ENCODE measurements around the gene DBN1. TPM values are rescaled to one million over a fixed set of nuclear protein-coding genes. Genes with fewer than 3 reads are reported as not detected.
"Not testable (repeated sequence)": the region's sequence is repeated elsewhere in the genome, so short reads cannot be mapped to it uniquely, and the experiment has no call there.

DBN1 gene
- total and polyA plus RNA-seq, 4 donors, result 23.7 to 140 (median 67.6) TPM

DNA sequence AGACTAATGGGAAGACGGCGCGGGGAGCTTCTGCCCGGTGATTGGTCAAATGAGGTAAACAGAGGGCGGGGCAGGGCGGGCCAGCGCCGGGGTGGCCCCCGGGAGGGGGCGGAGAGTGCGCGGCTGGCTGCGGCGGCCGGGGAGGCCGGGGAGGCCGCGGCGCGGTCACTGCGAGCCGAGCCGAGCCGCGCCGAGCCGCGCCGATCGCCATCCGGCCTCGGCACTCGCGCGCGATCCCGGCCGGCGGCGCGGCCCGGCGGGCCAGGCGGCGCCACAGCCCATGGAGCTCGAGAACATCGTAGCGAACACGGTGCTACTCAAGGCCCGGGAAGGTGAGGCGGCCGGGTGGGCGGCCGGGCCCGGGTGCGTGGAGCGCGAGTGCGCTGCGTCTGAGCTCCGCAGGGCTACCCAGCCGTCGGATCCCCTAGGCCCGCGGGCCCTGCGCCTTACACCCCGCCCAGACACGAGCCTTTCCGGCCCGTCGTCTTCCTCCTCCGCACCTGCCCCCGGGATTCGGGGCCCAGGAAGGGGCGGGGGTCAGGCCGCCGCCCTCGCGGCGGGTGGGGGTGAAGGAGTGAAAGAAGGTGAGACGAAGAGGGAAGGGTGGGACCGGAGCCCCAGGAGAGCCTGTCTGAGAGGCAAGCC is 46.7 kb downstream of the DBN1 start, which contains the start of gene GRK6:
TSS of gene GRK6 (plus strand) at position 111 of the 645 bp plus-strand sequence. CDS start at position 281, 170 bp downstream.
- DNase-seq (peak; percentile 72 to 86), ATAC-seq (ENCODE audit: low FRiP score) (no peak)
- intact Hi-C loops (cut with DNase I), result loop anchor here in 1 of 2 donors (2.0 kb wide), 2 partner anchors 28 to 70 kb away; partner anchors contain the start of gene PDLIM7
- no peaks in the 10 kb centered on the region for H3K27me3 ChIP-seq (ENCODE audit: control insufficient read depth in 1 of 2, insufficient read depth in 2 of 2, low read length in 1 of 2)
- H3K27ac ChIP-seq (ENCODE audit: low read depth in 1 of 2, low read length in 2 of 2), result peak within 1 kb of the TSS; percentile 79 to 94
- H3K4me1 ChIP-seq (ENCODE audit: control insufficient read depth in 1 of 2, insufficient read depth in 2 of 2, low read length in 2 of 2), result peaks cover 0 to 3% of the 10 kb centered on the region in 2 donors
- H3K36me3 ChIP-seq (ENCODE audit: control insufficient read depth in 1 of 2, insufficient read depth in 2 of 2, low read length in 1 of 2), result no peaks in the 10 kb centered on the region
- peak within 1 kb of the TSS; percentile 63 to 86 for H3K4me3 ChIP-seq (ENCODE audit: low read length in 2 of 2)
- H3K9me3 ChIP-seq (ENCODE audit: control insufficient read depth, low read length), result no peaks in the 10 kb centered on the region
- 1% methylated on average over 61 to 82 of the region's 82 CpGs for WGBS, 2 donors

GRCh38 chr5:177425801-177426565 is 47.5 kb downstream of the DBN1 start:
- peak overlapping the region; percentile 79 to 94 for H3K27ac ChIP-seq (ENCODE audit: low read depth in 1 of 2, low read length in 2 of 2)
- H3K4me3 ChIP-seq (ENCODE audit: low read length in 2 of 2), result peak overlapping the region; percentile 36
- DNase-seq (peak; percentile 99 to 100), ATAC-seq (ENCODE audit: low FRiP score) (peak; percentile 98)
- intact Hi-C loops (cut with DNase I), result loop anchor here in 1 of 2 donors (2.0 kb wide), 2 partner anchors 29 to 71 kb away; partner anchors contain the start of gene PDLIM7
- WGBS, 2 donors, result 1% methylated on average over 50 to 52 of the region's 52 CpGs
- H3K36me3 ChIP-seq (ENCODE audit: control insufficient read depth in 1 of 2, insufficient read depth in 2 of 2, low read length in 1 of 2), result no peaks in the 10 kb centered on the region
- peaks cover 0 to 3% of the 10 kb centered on the region in 2 donors for H3K4me1 ChIP-seq (ENCODE audit: control insufficient read depth in 1 of 2, insufficient read depth in 2 of 2, low read length in 2 of 2)
- H3K27me3 ChIP-seq (ENCODE audit: control insufficient read depth in 1 of 2, insufficient read depth in 2 of 2, low read length in 1 of 2), result no peaks in the 10 kb centered on the region
- H3K9me3 ChIP-seq (ENCODE audit: control insufficient read depth, low read length), result no peaks in the 10 kb centered on the region

GRCh38 chr5:177425196-177425800 is 48.1 kb downstream of the DBN1 start:
- WGBS, 2 donors, result 44 to 48% methylated on average over 13 of the region's 13 CpGs
- H3K4me1 ChIP-seq (ENCODE audit: control insufficient read depth in 1 of 2, insufficient read depth in 2 of 2, low read length in 2 of 2), result peaks cover 0 to 3% of the 10 kb centered on the region in 2 donors
- intact Hi-C loops (cut with DNase I), result no loop called here
- no peaks in the 10 kb centered on the region for H3K36me3 ChIP-seq (ENCODE audit: control insufficient read depth in 1 of 2, insufficient read depth in 2 of 2, low read length in 1 of 2)
- ATAC-seq (ENCODE audit: low FRiP score) (no peak), DNase-seq (no peak)
- peak overlapping the region in 1 of 2 donors; percentile 85 for H3K27ac ChIP-seq (ENCODE audit: low read depth in 1 of 2, low read length in 2 of 2)
- no peaks in the 10 kb centered on the region for H3K27me3 ChIP-seq (ENCODE audit: control insufficient read depth in 1 of 2, insufficient read depth in 2 of 2, low read length in 1 of 2)
- peak overlapping the region in 1 of 2 donors; percentile 36 for H3K4me3 ChIP-seq (ENCODE audit: low read length in 2 of 2)
- H3K9me3 ChIP-seq (ENCODE audit: control insufficient read depth, low read length), result no peaks in the 10 kb centered on the region

DNA sequence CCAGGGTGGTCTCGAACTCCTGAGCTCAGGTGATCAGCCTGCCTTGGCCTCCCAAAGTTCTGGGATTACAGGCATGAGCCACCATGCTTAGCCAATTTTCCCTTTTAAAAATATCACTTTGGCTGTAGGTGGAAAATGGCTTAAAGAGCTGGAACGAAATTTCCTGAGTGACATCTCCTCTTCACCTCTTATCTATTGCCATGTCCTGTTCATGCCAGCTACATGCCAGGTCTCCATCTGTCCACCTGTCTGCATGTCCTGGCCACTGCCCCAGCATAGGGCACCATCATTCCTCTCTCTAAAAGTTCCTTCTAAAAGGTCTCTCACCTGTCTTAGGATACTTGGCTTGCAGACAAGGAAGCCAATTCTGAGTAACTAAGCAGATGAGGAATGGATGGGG is 49.8 kb downstream of the DBN1 start:
- H3K9me3 ChIP-seq (ENCODE audit: control insufficient read depth, low read length), result no peaks in the 10 kb centered on the region
- H3K27ac ChIP-seq (ENCODE audit: low read depth in 1 of 2, low read length in 2 of 2), result no peak overlapping the region
- H3K4me3 ChIP-seq (ENCODE audit: low read length in 2 of 2), result no peak overlapping the region
- no peaks in the 10 kb centered on the region for H3K27me3 ChIP-seq (ENCODE audit: control insufficient read depth in 1 of 2, insufficient read depth in 2 of 2, low read length in 1 of 2)
- H3K4me1 ChIP-seq (ENCODE audit: control insufficient read depth in 1 of 2, insufficient read depth in 2 of 2, low read length in 2 of 2), result peaks cover 0 to 3% of the 10 kb centered on the region in 2 donors
- no peak for ATAC-seq (ENCODE audit: low FRiP score)
- WGBS, 2 donors, result 87 to 96% methylated on average over 2 of the region's 2 CpGs
- no peaks in the 10 kb centered on the region for H3K36me3 ChIP-seq (ENCODE audit: control insufficient read depth in 1 of 2, insufficient read depth in 2 of 2, low read length in 1 of 2)
- no peak for DNase-seq
- intact Hi-C loops (cut with DNase I), result no loop called here

GRCh38 chr5:177421062-177421798 is 52.2 kb downstream of the DBN1 start:
- DNase-seq (no peak), ATAC-seq (ENCODE audit: low FRiP score) (no peak)
- H3K4me1 ChIP-seq (ENCODE audit: control insufficient read depth in 1 of 2, insufficient read depth in 2 of 2, low read length in 2 of 2), result no peaks in the 10 kb centered on the region
- H3K36me3 ChIP-seq (ENCODE audit: control insufficient read depth in 1 of 2, insufficient read depth in 2 of 2, low read length in 1 of 2), result no peaks in the 10 kb centered on the region
- intact Hi-C loops (cut with DNase I), result no loop called here
- H3K4me3 ChIP-seq (ENCODE audit: low read length in 2 of 2), result no peak overlapping the region
- no peaks in the 10 kb centered on the region for H3K27me3 ChIP-seq (ENCODE audit: control insufficient read depth in 1 of 2, insufficient read depth in 2 of 2, low read length in 1 of 2)
- no peaks in the 10 kb centered on the region for H3K9me3 ChIP-seq (ENCODE audit: control insufficient read depth, low read length)
- H3K27ac ChIP-seq (ENCODE audit: low read depth in 1 of 2, low read length in 2 of 2), result no peak overlapping the region
- WGBS, 2 donors, result 85 to 87% methylated on average over 6 of the region's 6 CpGs

DNA sequence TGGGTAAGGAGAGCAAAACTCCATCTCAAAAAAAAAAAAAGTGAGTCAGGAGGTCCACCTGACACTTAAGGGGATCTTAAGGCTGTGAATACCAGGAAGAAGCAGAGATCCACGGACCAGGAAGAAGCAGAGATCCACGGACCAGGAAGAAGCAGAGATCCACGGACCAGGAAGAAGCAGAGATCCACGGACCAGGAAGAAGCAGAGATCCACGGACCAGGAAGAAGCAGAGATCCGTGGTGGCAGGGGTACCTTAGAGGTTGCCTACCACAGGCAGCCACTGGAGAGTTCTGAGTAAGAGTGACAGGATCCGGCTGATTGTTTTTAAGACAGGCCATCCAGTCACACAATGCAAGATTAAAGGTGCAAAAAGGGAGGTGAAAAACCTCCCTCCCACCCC is 53.0 kb downstream of the DBN1 start:
- DNase-seq; H3K36me3 ChIP-seq (ENCODE audit: control insufficient read depth in 1 of 2, insufficient read depth in 2 of 2, low read length in 1 of 2); H3K4me3 ChIP-seq (ENCODE audit: low read length in 2 of 2); H3K9me3 ChIP-seq (ENCODE audit: control insufficient read depth, low read length); H3K27me3 ChIP-seq (ENCODE audit: control insufficient read depth in 1 of 2, insufficient read depth in 2 of 2, low read length in 1 of 2); H3K27ac ChIP-seq (ENCODE audit: low read depth in 1 of 2, low read length in 2 of 2); intact Hi-C loops (cut with DNase I); H3K4me1 ChIP-seq (ENCODE audit: control insufficient read depth in 1 of 2, insufficient read depth in 2 of 2, low read length in 2 of 2); ATAC-seq (ENCODE audit: low FRiP score): not testable (repeated sequence)
- WGBS, 2 donors, result 82 to 85% methylated on average over 7 of the region's 7 CpGs

GRCh38 chr5:177419046-177419445 is 54.4 kb downstream of the DBN1 start:
- DNase-seq (no peak), ATAC-seq (ENCODE audit: low FRiP score) (no peak)
- Histone ChIP-seq H3K27me3 (ENCODE audit: control insufficient read depth in 1 of 2, insufficient read depth in 2 of 2, low read length in 1 of 2) (no peaks in the 10 kb centered on the region), H3K4me1 (ENCODE audit: control insufficient read depth in 1 of 2, insufficient read depth in 2 of 2, low read length in 2 of 2) (no peaks in the 10 kb centered on the region), H3K4me3 (ENCODE audit: low read length in 2 of 2) (no peak overlapping the region), H3K9me3 (ENCODE audit: control insufficient read depth, low read length) (no peaks in the 10 kb centered on the region), H3K27ac (ENCODE audit: low read depth in 1 of 2, low read length in 2 of 2) (no peak overlapping the region), H3K36me3 (ENCODE audit: control insufficient read depth in 1 of 2, insufficient read depth in 2 of 2, low read length in 1 of 2) (no peaks in the 10 kb centered on the region)
- intact Hi-C loops (cut with DNase I), result no loop called here
- 76 to 77% methylated on average over 3 of the region's 3 CpGs for WGBS, 2 donors

- DNase-seq; H3K4me1 ChIP-seq (ENCODE audit: control insufficient read depth in 1 of 2, insufficient read depth in 2 of 2, low read length in 2 of 2); H3K36me3 ChIP-seq (ENCODE audit: control insufficient read depth in 1 of 2, insufficient read depth in 2 of 2, low read length in 1 of 2); H3K27me3 ChIP-seq (ENCODE audit: control insufficient read depth in 1 of 2, insufficient read depth in 2 of 2, low read length in 1 of 2); H3K9me3 ChIP-seq (ENCODE audit: control insufficient read depth, low read length); intact Hi-C loops (cut with DNase I); H3K27ac ChIP-seq (ENCODE audit: low read depth in 1 of 2, low read length in 2 of 2); H3K4me3 ChIP-seq (ENCODE audit: low read length in 2 of 2); ATAC-seq (ENCODE audit: low FRiP score): not testable (repeated sequence)
- 93 to 95% methylated on average over 6 of the region's 6 CpGs for WGBS, 2 donors
Observed at GRCh38 chr5:177417081-177417480, 56.4 kb downstream of the DBN1 start.

Data from aorta (tissue), 5 donors.